Left colon (tissue), 2 donors: ENCODE data around the gene PIK3IP1. TPM values are rescaled to one million over a fixed set of nuclear protein-coding genes. Genes with fewer than 3 reads are reported as not detected.
A peak's percentile ranks its signal among the peaks of the same experiment; 100 is the strongest.

Source experiments
- ATAC-seq: fragments of 200-7000 bp; cut with Tn5 transposase; one replicate; pipeline ENCODE4 v1.9.1; 2020; ENCODE audit warnings: mild to moderate bottlenecking, moderate library complexity
- DNase-seq, 2 donors: peaks; one replicate each; pipeline ENCODE4 v3.0.0-alpha.2; 2020
- intact Hi-C, 2 donors: fragments of 100-400 bp; cut with DNase I in 1 of 2; cut with micrococcal nuclease in 1 of 2; formaldehyde crosslinking; loops; one replicate each; pipeline versions ENCODE4 v1.11.2 to v1.14.0; 2022; cut with DNase I, micrococcal nuclease
- total RNA-seq, 2 donors: library from RNA; stranded (reverse); fragmentation: NEBNext Ultra II Directional; extraction: Animal tissue kit (Norgen Biotek cat#: 25700); gene quantifications; one replicate each; pipeline ENCODE4 v1.2.1, GENCODE V29; 2021
- donor health status: DM: no; HTN: no; CAD: no.
- donor health status: DM: yes; HTN: yes; CAD: no.

Gene PIK3IP1
- total RNA-seq, 2 donors from 2014 or later = 8.1 to 21.9 TPM

DNA sequence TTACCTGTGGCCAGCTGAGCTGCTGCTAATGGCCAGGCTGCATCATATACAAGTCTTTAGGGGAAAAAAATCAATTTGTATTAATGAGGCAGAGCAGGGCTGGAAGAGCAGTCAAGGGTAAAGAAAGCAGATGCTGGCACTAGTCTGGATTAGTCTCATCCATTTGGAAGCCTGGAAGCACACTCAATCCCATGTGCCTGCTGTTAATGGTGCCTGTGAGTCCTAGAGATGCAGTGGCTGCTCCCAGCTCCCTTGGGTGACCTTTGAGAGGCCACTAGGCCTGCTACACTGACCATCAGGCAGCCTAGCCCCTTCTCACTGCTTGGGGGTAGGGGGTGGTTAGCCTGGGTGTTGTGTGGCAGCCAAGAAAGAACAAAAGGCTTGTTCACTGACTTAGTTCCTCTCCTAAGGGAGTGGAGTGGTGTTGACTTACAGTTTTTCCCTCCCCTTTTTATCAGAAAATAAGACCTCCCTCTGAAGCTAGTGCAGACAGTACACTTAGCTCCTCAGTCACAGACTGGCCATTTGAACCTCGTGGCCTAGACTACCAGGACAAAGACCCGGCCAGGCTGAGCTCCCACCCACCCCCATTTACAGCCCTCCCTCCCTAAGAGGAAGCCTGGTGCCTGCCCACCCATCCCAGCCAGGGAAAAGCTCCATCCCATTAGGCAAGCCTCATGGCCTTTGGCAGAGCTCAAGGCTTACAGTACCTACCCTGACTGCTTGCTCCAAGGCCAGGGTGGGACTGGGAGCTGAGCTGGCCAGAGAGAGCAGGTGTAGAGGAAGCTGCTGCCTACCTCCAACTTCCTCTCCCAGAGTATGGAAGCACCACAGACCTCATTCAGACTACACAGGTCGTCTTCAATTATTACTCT is 7.8 kb downstream of the PIK3IP1 start:
- intact Hi-C loops = no loop called here
- ATAC-seq = peak; percentile 8
- DNase-seq = no peak

DNA sequence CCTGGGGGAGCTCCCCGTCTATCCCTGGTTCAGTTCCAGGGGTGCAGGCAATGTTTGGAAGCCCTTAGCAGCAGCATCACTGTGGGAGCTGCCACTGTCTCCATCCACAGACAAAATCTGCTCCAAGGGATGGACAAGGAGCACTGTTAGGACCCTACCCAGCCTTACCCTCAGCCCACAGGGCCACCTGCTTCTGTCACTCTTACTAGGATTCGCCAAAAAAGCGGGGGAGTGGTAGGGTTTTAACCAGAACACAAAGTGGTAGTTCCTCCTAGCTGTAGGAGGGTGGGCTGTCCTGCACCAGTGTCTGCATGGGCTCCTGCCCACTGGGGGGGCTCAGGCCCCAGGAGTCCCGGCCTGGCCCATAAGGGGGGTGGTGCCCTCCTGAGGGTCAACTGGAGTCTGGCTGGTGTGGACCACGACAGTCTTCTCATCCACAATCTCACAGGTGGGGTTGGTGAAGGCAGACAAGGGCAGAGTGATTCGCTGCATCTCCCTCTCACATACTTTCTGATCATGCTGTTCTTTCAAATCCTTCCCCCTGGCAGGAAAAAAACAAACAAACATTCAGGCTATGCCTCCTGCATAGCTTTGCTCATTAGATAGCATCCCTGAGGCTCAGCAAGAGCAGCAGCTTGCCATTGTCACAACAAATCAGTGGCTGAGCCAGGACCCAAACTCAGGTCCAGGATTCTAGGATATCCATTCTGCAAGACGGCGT is 9.4 kb downstream of the PIK3IP1 start:
- DNase-seq = no peak
- ATAC-seq = peak; percentile 3
- intact Hi-C loops = no loop called here

DNA sequence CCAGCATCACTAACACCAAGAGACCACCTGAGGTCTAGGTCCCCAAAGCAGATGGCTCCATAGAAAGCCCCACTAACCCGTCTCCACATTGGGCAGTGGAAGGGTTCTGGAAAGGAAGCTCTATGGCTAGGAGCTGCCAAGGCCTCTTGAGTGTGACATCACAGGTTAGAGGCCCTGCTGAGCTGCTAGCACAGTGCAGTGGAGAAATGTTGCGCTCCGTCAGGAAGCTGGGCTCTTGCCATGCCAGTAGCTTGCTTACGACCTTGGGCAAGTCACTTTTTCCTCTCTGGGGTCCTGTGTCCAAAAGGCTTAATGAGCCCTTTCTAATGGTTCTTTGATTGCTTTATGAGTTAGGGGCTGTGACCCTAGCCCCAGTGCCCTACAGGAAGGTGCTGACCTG is 10.6 kb downstream of the PIK3IP1 start:
- no peak for DNase-seq
- no peak for ATAC-seq
- intact Hi-C loops = no loop called here

DNA sequence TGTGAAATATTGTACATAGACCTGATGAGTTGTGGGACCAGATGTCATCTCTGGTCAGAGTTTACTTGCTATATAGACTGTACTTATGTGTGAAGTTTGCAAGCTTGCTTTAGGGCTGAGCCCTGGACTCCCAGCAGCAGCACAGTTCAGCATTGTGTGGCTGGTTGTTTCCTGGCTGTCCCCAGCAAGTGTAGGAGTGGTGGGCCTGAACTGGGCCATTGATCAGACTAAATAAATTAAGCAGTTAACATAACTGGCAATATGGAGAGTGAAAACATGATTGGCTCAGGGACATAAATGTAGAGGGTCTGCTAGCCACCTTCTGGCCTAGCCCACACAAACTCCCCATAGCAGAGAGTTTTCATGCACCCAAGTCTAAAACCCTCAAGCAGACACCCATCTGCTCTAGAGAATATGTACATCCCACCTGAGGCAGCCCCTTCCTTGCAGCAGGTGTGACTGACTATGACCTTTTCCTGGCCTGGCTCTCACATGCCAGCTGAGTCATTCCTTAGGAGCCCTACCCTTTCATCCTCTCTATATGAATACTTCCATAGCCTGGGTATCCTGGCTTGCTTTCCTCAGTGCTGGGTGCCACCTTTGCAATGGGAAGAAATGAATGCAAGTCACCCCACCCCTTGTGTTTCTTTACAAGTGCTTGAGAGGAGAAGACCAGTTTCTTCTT is 12.3 kb downstream of the PIK3IP1 start:
- ATAC-seq = no peak
- intact Hi-C loops = loop anchor here in 1 of 2 donors (10.0 kb wide), 1 partner anchor 65 kb away; the partner anchor contains the start of gene LIMK2

DNA sequence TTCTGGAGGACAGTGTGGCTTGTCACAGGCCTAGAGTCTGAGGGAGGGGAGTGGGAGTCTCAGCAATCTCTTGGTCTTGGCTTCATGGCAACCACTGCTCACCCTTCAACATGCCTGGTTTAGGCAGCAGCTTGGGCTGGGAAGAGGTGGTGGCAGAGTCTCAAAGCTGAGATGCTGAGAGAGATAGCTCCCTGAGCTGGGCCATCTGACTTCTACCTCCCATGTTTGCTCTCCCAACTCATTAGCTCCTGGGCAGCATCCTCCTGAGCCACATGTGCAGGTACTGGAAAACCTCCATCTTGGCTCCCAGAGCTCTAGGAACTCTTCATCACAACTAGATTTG is 13.0 kb downstream of the PIK3IP1 start:
- DNase-seq (no peak), ATAC-seq (no peak)
- intact Hi-C loops = loop anchor here in 1 of 2 donors (10.0 kb wide), 1 partner anchor 64 kb away; the partner anchor contains the start of gene LIMK2

More for the DNA sequence above, 12.3 kb downstream of the PIK3IP1 start:
- no peak for DNase-seq

DNA sequence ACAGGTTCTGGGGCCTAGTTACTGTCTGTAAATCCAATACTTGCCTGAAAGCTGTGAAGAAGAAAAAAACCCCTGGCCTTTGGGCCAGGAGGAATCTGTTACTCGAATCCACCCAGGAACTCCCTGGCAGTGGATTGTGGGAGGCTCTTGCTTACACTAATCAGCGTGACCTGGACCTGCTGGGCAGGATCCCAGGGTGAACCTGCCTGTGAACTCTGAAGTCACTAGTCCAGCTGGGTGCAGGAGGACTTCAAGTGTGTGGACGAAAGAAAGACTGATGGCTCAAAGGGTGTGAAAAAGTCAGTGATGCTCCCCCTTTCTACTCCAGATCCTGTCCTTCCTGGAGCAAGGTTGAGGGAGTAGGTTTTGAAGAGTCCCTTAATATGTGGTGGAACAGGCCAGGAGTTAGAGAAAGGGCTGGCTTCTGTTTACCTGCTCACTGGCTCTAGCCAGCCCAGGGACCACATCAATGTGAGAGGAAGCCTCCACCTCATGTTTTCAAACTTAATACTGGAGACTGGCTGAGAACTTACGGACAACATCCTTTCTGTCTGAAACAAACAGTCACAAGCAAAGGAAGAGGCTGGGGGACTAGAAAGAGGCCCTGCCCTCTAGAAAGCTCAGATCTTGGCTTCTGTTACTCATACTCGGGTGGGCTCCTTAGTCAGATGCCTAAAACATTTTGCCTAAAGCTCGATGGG is 13.5 kb downstream of the PIK3IP1 start:
- no peak for DNase-seq
- intact Hi-C loops = loop anchor here in 1 of 2 donors (10.0 kb wide), 1 partner anchor 64 kb away; the partner anchor contains the start of gene LIMK2
- ATAC-seq = no peak

DNA sequence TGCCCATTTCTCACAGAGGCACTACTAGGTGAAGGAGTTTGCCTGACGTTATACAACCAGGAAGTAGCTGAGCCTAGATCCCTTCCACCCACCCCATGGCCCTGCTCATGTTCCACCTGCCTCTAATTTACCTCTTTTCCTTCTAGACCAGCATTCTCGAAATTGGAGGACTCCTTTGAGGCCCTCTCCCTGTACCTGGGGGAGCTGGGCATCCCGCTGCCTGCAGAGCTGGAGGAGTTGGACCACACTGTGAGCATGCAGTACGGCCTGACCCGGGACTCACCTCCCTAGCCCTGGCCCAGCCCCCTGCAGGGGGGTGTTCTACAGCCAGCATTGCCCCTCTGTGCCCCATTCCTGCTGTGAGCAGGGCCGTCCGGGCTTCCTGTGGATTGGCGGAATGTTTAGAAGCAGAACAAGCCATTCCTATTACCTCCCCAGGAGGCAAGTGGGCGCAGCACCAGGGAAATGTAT is 14.1 kb downstream of the PIK3IP1 start:
- intact Hi-C loops = loop anchor here in 1 of 2 donors (10.0 kb wide), 1 partner anchor 63 kb away; the partner anchor contains the start of gene LIMK2
- no peak for DNase-seq
- peak; percentile 2 for ATAC-seq

DNA sequence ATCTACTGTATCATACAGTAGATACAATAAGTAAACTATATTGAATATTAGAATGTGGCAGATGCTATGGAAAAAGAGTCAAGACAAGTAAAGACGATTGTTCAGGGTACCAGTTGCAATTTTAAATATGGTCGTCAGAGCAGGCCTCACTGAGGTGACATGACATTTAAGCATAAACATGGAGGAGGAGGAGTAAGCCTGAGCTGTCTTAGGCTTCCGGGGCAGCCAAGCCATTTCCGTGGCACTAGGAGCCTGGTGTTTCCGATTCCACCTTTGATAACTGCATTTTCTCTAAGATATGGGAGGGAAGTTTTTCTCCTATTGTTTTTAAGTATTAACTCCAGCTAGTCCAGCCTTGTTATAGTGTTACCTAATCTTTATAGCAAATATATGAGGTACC is 14.5 kb downstream of the PIK3IP1 start:
- intact Hi-C loops = loop anchor here in 1 of 2 donors (10.0 kb wide), 1 partner anchor 63 kb away; the partner anchor contains the start of gene LIMK2
- DNase-seq (no peak), ATAC-seq (no peak)

DNA sequence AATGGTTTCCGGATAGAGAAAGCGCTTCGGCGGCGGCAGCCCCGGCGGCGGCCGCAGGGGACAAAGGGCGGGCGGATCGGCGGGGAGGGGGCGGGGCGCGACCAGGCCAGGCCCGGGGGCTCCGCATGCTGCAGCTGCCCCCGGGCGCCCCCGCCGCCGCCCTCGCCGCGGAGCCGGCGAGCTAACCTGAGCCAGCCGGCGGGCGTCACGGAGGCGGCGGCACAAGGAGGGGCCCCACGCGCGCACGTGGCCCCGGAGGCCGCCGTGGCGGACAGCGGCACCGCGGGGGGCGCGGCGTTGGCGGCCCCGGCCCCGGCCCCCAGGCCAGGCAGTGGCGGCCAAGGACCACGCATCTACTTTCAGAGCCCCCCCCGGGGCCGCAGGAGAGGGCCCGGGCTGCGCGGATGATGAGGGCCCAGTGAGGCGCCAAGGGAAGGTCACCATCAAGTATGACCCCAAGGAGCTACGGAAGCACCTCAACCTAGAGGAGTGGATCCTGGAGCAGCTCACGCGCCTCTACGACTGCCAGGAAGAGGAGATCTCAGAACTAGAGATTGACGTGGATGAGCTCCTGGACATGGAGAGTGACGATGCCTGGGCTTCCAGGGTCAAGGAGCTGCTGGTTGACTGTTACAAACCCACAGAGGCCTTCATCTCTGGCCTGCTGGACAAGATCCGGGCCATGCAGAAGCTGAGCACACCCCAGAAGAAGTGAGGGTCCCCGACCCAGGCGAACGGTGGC is 15.7 kb downstream of the PIK3IP1 start:
- intact Hi-C loops = loop anchor here in 1 of 2 donors (10.0 kb wide), 1 partner anchor 62 kb away; the partner anchor contains the start of gene LIMK2
- DNase-seq (no peak), ATAC-seq (no peak)

DNA sequence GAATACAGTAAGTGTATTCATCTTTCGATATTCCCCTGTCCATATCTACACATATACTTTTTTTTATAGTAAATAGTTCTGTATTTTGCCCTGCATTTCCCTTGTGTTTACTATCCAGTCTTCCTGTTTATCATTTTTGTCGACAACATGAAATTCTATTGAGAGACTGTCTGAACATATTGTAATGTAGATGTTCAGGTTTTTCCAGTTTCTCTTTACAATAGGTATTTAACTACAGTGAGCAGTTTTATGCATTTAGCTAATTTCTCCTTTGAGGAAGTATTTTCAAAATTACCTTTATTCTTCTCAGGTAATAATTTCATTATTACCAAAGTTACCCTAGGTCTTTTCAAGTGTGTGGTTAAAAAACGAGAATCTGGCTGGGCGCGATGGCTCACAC is 16.7 kb downstream of the PIK3IP1 start:
- ATAC-seq (no peak), DNase-seq (no peak)
- intact Hi-C loops = loop anchor here in 1 of 2 donors (10.0 kb wide), 1 partner anchor 61 kb away; the partner anchor contains the start of gene LIMK2

DNA sequence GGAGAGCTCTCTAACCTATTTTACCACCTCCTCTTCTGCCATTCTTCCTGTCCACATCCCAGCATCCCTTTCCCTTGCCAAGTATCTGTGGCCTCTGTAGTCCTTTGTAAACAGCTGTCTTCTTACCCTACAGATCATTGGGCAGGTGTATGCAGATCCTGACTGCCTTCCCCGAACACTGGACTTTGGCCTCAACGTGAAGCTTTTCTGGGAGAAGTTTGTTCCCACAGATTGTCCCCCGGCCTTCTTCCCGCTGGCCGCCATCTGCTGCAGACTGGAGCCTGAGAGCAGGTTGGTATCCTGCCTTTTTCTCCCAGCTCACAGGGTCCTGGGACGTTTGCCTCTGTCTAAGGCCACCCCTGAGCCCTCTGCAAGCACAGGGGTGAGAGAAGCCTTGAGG is 17.3 kb downstream of the PIK3IP1 start:
- DNase-seq (no peak), ATAC-seq (peak; percentile 50)
- intact Hi-C loops = loop anchor here in 1 of 2 donors (10.0 kb wide), 1 partner anchor 60 kb away; the partner anchor contains the start of gene LIMK2

DNA sequence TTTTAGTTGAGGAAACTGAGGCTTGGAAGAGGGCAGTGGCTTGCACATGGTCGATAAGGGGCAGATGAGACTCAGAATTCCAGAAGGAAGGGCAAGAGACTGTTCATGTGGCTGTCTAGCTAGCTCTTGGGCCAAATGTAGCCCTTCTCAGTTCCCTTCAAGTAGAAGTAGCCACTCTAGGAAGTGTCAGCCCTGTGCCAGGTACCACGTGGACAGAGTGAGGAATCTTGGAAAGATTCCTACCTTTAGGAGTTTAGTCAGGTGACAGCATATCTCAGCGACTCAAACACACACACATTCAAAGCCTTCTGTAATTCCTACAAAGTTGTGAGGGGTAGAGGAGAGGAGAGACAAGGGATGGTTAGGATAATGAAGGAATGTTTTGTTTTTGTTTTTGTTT is 18.3 kb downstream of the PIK3IP1 start:
- DNase-seq (no peak), ATAC-seq (no peak)
- intact Hi-C loops = loop anchor here in 1 of 2 donors (10.0 kb wide), 1 partner anchor 59 kb away; the partner anchor contains the start of gene LIMK2

DNA sequence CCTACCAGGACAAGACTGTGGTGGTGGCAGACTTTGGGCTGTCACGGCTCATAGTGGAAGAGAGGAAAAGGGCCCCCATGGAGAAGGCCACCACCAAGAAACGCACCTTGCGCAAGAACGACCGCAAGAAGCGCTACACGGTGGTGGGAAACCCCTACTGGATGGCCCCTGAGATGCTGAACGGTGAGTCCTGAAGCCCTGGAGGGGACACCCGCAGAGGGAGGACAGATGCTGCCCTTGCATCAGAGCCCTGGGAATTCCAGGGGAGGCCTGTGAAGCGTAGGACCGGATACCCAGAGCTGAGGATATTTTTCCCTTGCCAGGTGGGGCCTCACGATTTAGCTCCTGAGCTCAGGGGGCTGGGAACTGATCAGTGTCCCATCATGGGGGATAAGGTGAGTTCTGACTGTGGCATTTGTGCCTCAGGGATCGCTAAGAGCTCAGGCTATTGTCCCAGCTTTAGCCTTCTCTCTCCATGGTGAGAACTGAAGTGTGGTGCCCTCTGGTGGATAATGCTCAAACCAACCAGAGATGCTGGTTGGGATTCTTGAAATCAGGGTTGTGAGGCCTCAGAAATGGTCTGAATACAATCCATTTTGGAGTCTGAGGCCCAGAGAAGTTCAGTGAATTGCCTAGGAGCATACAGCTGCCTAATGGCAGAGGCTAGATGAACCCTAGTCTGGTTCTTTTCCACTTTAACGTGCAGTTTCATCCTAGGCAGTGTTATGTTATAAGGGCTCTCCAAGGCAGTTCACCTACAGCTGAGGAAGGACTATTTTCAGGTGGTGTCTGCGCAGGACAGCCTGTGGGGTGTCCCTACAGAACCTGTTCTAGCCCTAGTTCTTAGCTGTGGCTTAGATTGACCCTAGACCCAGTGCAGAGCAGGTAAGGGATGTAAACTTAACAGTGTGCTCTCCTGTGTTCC is 19.5 kb downstream of the PIK3IP1 start:
- DNase-seq = peak in 1 of 2 donors; percentile 48
- peak; percentile 52 for ATAC-seq
- intact Hi-C loops = loop anchor here in 1 of 2 donors (10.0 kb wide), 1 partner anchor 58 kb away; the partner anchor contains the start of gene LIMK2

DNA sequence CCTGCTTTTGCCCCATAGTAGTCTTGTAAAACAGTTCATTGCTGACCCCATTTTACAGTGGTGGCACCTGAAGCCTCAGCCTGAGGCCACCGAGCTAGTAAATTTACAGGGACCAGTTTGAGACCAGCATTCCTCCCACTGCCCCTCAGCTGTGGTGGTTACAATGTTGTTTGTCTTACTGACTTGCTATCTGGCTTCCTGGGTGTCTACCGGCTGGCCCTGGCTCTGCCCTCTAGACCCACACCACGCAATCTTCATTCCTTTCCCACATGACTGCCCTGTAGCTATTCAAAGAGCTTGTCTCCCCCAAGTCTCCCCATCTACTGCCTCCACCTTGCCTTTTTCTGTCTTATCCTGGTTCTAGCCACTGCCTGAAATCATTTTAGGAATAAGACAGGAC is 20.8 kb downstream of the PIK3IP1 start:
- intact Hi-C loops = loop anchor here in 1 of 2 donors (10.0 kb wide), 1 partner anchor 57 kb away; the partner anchor contains the start of gene LIMK2
- ATAC-seq (no peak), DNase-seq (no peak)

DNA sequence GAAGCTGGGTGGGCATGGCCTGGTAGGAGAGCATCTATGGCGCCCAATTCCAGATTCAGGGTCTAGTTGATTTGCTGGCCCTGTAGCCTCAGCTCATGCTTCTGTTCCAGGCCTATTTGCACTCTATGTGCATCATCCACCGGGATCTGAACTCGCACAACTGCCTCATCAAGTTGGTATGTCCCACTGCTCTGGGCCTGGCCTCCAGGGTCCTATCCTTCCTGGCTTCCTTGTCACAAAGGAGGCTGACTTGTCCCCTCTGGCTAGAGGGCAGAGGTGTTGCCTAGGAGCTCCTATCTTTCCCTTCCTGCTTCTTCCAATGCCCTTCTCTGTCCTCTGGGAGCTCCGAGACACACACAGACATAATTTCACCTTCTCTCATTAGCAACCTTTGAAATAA is 21.3 kb downstream of the PIK3IP1 start:
- DNase-seq (no peak), ATAC-seq (no peak)
- intact Hi-C loops = loop anchor here in 1 of 2 donors (10.0 kb wide), 1 partner anchor 56 kb away; the partner anchor contains the start of gene LIMK2
